SU-DHL-6 (cell line): Measurements from ENCODE around the gene CCDC92B.

Experiments used
- H2AFZ ChIP-seq: fragments of 200-600 bp; sonication (generic); 2 replicates; pipeline ENCODE4 v1.6.1; 2014; ENCODE audit warnings: low read depth, mild to moderate bottlenecking, moderate library complexity, mixed read lengths, antibody characterized with exemption, low read length; ENCODE audit not compliant: severe bottlenecking
- H3F3A ChIP-seq: fragments of 200-600 bp; shearing (Covaris generic); 2 replicates; pipeline ENCODE4 v1.6.0; 2016; ENCODE audit warnings: antibody characterized with exemption, mild to moderate bottlenecking; ENCODE audit not compliant: insufficient read depth
- H3K27ac ChIP-seq: fragments of 200-600 bp; sonication (generic); 2 replicates; pipeline ENCODE4 v1.5.1; 2016; ENCODE audit warnings: low read depth, mild to moderate bottlenecking, low read length, moderate library complexity, mixed read lengths
- H3K27me3 ChIP-seq: fragments of 200-600 bp; sonication (generic), shearing (Covaris generic); 2 replicates; pipeline ENCODE4 v1.6.0; 2014; ENCODE audit warnings: mild to moderate bottlenecking, low read length
- H3K36me3 ChIP-seq: fragments of 200-600 bp; sonication (generic); 2 replicates; pipeline ENCODE4 v1.6.1; 2014; ENCODE audit warnings: mild to moderate bottlenecking, low read length, mixed read lengths
- H3K4me2 ChIP-seq: fragments of 300-600, 200-600 bp; shearing (Covaris generic), sonication (generic); 2 replicates; pipeline ENCODE4 v1.6.0; 2014; ENCODE audit warnings: low read length, low read depth, mild to moderate bottlenecking; ENCODE audit not compliant: poor library complexity, severe bottlenecking
- H3K4me3 ChIP-seq: fragments of 200-600 bp; sonication (generic); 2 replicates; pipeline ENCODE4 v1.5.1; 2014; ENCODE audit warnings: antibody characterized with exemption, low read length, mild to moderate bottlenecking, mixed read lengths; ENCODE audit not compliant: insufficient read depth, poor library complexity, severe bottlenecking
- H3K79me2 ChIP-seq: fragments of 200-600 bp; sonication (generic); 2 replicates; pipeline ENCODE4 v1.6.1; 2014; ENCODE audit warnings: mild to moderate bottlenecking, low read length, moderate library complexity; ENCODE audit not compliant: insufficient read depth
- H3K9ac ChIP-seq: fragments of 200-600 bp; sonication (generic); 2 replicates; pipeline ENCODE4 v1.7.0; 2014; ENCODE audit warnings: mild to moderate bottlenecking, low read length
- H3K9me2 ChIP-seq: fragments of 200-600 bp; sonication (generic); replicated peaks from 2 replicates; pipeline ENCODE4 v1.6.1; 2014; ENCODE audit warnings: low read length; ENCODE audit not compliant: insufficient read depth
- H3K9me3 ChIP-seq: fragments of 200-600 bp; sonication (generic); 2 replicates; pipeline ENCODE4 v1.6.1; 2014; ENCODE audit warnings: low read length, mixed read lengths; ENCODE audit not compliant: insufficient read depth
- H4K20me1 ChIP-seq: fragments of 200-600 bp; sonication (generic); 2 replicates; pipeline ENCODE4 v1.6.1; 2014; ENCODE audit warnings: low read depth, mild to moderate bottlenecking, antibody characterized with exemption, low read length, moderate library complexity, mixed read lengths
- EZH2phosphoT487 ChIP-seq: fragments of 200-600 bp; sonication (generic), shearing (Covaris generic); conservative IDR thresholded peaks from 2 replicates; pipeline ENCODE4 v1.6.1; 2018; ENCODE audit warnings: mild to moderate bottlenecking, antibody characterized with exemption, low read length, moderate library complexity, mixed read lengths
- TF ChIP-seq, protein P1 (sequence below): fragments of 200-600 bp; sonication (generic); IDR thresholded peaks from one replicate; pipeline ENCODE4 v1.5.1; 2017; ENCODE audit warnings: antibody characterized with exemption, mild to moderate bottlenecking, low read length, moderate library complexity; ENCODE audit not compliant: insufficient read depth, poor library complexity, severe bottlenecking

Gene CCDC92B

DNA sequence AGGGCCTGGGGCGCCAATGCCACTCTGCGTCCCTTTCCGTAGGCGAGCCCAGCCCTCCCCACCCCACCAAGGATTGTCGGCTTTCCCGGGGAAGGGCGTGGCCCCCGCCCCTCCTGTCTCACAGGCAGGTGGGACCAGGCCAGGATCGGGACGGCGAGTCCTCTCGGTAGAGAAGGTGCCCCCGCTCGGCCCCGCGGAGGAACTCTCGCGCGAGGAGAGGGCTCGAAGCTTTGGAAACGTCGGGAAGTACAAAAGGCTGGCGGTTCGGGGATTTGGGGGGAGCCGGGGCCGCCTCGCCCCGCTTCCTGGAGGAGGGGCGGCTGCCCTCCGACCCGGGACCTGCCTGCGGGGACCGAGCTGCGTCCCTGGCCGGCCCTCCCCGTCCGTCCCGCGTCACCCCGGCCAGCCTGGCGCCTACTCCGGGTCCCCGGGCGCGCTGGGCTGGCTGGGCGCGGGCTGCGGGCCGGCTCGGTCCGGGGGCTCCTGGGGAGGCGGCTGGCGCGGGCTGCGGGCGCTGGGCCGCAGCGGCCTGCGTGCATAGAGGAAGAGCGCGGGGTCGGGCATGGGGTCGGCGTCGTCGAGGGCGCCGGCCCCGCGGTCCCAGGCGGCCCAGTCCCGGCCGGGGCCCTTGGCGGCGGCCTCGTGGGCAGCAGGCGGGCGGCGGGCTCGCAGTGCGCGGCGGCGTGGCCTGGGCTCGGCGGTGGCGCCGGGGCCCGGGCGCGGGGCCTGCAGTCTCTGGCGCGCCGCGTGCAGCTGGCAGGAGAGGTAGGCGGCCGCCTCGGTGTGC is 25.3 kb downstream of the CCDC92B start:
- no peak overlapping the region for H3K27ac ChIP-seq
- H3K9me3 ChIP-seq = no peaks in the 10 kb centered on the region
- no peak overlapping the region for H3K9ac ChIP-seq
- H4K20me1 ChIP-seq = no peaks in the 10 kb centered on the region
- no peak for TF ChIP-seq EZH2phosphoT487
- TF ChIP-seq, protein P1, sequence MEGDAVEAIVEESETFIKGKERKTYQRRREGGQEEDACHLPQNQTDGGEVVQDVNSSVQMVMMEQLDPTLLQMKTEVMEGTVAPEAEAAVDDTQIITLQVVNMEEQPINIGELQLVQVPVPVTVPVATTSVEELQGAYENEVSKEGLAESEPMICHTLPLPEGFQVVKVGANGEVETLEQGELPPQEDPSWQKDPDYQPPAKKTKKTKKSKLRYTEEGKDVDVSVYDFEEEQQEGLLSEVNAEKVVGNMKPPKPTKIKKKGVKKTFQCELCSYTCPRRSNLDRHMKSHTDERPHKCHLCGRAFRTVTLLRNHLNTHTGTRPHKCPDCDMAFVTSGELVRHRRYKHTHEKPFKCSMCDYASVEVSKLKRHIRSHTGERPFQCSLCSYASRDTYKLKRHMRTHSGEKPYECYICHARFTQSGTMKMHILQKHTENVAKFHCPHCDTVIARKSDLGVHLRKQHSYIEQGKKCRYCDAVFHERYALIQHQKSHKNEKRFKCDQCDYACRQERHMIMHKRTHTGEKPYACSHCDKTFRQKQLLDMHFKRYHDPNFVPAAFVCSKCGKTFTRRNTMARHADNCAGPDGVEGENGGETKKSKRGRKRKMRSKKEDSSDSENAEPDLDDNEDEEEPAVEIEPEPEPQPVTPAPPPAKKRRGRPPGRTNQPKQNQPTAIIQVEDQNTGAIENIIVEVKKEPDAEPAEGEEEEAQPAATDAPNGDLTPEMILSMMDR = no peak
- no peak overlapping the region for H3K4me3 ChIP-seq
- H3K27me3 ChIP-seq = no peaks in the 10 kb centered on the region
- no peaks in the 10 kb centered on the region for H3F3A ChIP-seq
- no peak overlapping the region for H3K4me2 ChIP-seq
- no peak overlapping the region for H2AFZ ChIP-seq
- no peaks in the 10 kb centered on the region for H3K9me2 ChIP-seq
- H3K36me3 ChIP-seq = no peaks in the 10 kb centered on the region
- no peaks in the 10 kb centered on the region for H3K79me2 ChIP-seq

DNA sequence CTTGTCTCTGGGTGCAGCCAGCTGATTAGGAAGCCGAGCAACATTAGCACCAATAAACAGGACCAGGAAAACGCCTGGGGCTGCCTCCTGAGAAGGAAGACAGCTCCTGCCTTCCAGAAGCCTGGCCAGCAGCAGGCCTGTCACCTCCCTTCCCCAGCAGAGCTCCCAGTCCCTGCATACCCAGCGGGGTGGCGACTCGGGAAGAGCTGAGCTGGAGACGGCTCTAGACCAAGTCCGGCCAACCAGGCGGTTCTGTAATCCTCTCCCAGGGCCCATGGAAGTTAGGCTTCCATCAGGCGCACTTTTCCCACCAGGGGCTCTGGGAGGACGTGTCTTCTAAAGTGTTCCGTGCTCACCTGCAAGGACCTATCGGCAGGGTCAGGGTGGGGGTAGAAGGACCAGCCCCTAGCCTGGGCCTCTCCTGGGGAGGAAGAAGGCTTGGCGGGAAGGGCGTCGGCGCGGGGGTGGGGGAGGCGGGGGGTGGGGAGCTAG is 25.9 kb downstream of the CCDC92B start:
- H3K4me2 ChIP-seq = no peak overlapping the region
- no peaks in the 10 kb centered on the region for H3F3A ChIP-seq
- no peak overlapping the region for H3K9ac ChIP-seq
- no peaks in the 10 kb centered on the region for H4K20me1 ChIP-seq
- no peaks in the 10 kb centered on the region for H3K79me2 ChIP-seq
- H3K27me3 ChIP-seq = no peaks in the 10 kb centered on the region
- H3K27ac ChIP-seq = no peak overlapping the region
- H3K4me3 ChIP-seq = no peak overlapping the region
- TF ChIP-seq EZH2phosphoT487 = no peak
- TF ChIP-seq, protein P1 = no peak
- H3K9me3 ChIP-seq = no peaks in the 10 kb centered on the region
- no peaks in the 10 kb centered on the region for H3K9me2 ChIP-seq
- H2AFZ ChIP-seq = no peak overlapping the region
- H3K36me3 ChIP-seq = no peaks in the 10 kb centered on the region

DNA sequence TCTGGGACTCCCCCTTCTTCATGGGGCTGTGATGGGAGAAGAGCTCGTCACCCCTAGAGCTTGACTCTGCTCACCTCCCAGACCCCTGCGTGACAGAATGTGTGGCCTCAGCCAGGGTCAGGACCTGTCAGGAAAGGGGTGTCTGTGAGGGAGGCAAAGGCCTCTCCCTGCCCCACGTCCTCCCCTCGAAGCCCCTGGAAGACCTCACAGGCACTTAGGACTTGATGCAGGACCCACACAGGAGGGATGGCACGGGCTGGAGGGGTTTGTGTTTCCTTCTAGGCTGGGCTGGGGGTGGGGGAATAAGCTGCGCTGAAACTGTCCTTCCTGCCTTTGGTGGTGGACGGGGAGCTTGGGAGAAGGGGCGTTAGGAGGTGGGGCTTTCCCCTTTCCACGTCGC is 26.8 kb downstream of the CCDC92B start:
- TF ChIP-seq, protein P1 = no peak
- no peak for TF ChIP-seq EZH2phosphoT487
- no peaks in the 10 kb centered on the region for H3K9me2 ChIP-seq
- H3K4me3 ChIP-seq = no peak overlapping the region
- H3F3A ChIP-seq = no peaks in the 10 kb centered on the region
- no peak overlapping the region for H3K9ac ChIP-seq
- no peak overlapping the region for H3K27ac ChIP-seq
- H3K4me2 ChIP-seq = no peak overlapping the region
- H3K27me3 ChIP-seq = no peaks in the 10 kb centered on the region
- H4K20me1 ChIP-seq = no peaks in the 10 kb centered on the region
- H3K79me2 ChIP-seq = no peaks in the 10 kb centered on the region
- no peaks in the 10 kb centered on the region for H3K36me3 ChIP-seq
- no peak overlapping the region for H2AFZ ChIP-seq
- H3K9me3 ChIP-seq = no peaks in the 10 kb centered on the region
